Fibroblast of lung (primary cell): Measurements from ENCODE around the gene RUFY1. TPM values are rescaled to one million over a fixed set of nuclear protein-coding genes. Genes with fewer than 3 reads are reported as not detected.

ENCODE experiments used
- DNase-seq, 2 donors: peaks; one replicate each; pipeline versions ENCODE4 v3.0.0 to v3.0.0-alpha.2; 2010; ENCODE audit warnings: low read depth in 2 of 2
- H2AFZ ChIP-seq: 2 replicates; pipeline ENCODE4 v1.5.1; 2012; ENCODE audit warnings: low read length, control low read depth, inconsistent platforms
- H3K27ac ChIP-seq: 2 replicates; pipeline ENCODE4 v1.5.1; 2011; ENCODE audit warnings: low read length, control low read depth; ENCODE audit not compliant: insufficient read depth
- H3K27me3 ChIP-seq: 2 replicates; pipeline ENCODE4 v1.5.1; 2011; ENCODE audit warnings: mild to moderate bottlenecking, low read length; ENCODE audit not compliant: control insufficient read depth, insufficient read depth
- H3K36me3 ChIP-seq: 2 replicates; pipeline ENCODE4 v1.5.1; 2011; ENCODE audit warnings: low read length; ENCODE audit not compliant: control insufficient read depth, insufficient read depth
- H3K4me1 ChIP-seq: 2 replicates; pipeline ENCODE4 v1.5.1; 2011; ENCODE audit warnings: low read length; ENCODE audit not compliant: control insufficient read depth, insufficient read depth; ENCODE audit errors: extremely low read depth
- H3K4me2 ChIP-seq: 2 replicates; pipeline ENCODE4 v1.5.1; 2011; ENCODE audit warnings: low read length, control low read depth; ENCODE audit not compliant: insufficient read depth; ENCODE audit errors: extremely low read depth
- H3K4me3 ChIP-seq, 4 experiments: fragments of 200-600 bp in 1 of 4; sonication (generic) in 1 of 4; replicated peaks in 1 of 4; 2 replicates each; pipeline ENCODE4 v1.5.1; 2011 to 2016; ENCODE audit warnings: low read length in 4 of 4, low read depth in 3 of 4, mild to moderate bottlenecking in 3 of 4, control low read depth in 2 of 4, inconsistent platforms in 1 of 4, mixed read lengths in 1 of 4; ENCODE audit not compliant: insufficient read depth in 1 of 4; ENCODE audit errors: control extremely low read depth in 1 of 4
- H3K79me2 ChIP-seq: 2 replicates; pipeline ENCODE4 v1.5.1; 2012; ENCODE audit warnings: mild to moderate bottlenecking, low read length, inconsistent platforms; ENCODE audit not compliant: control insufficient read depth, insufficient read depth
- H3K9ac ChIP-seq: 2 replicates; pipeline ENCODE4 v1.5.1; 2011; ENCODE audit warnings: mild to moderate bottlenecking, low read length, control low read depth; ENCODE audit not compliant: insufficient read depth
- H3K9me3 ChIP-seq: 2 replicates; pipeline ENCODE4 v1.5.1; 2012; ENCODE audit warnings: low read depth, low read length; ENCODE audit not compliant: control insufficient read depth, insufficient read depth
- H4K20me1 ChIP-seq: 2 replicates; pipeline ENCODE4 v1.5.1; 2011; ENCODE audit warnings: low read length; ENCODE audit not compliant: control insufficient read depth, insufficient read depth; ENCODE audit errors: extremely low read depth
- EZH2 ChIP-seq: IDR thresholded peaks from 2 replicates; pipeline ENCODE4 v1.5.1; 2012; ENCODE audit warnings: low read length, control low read depth, mild to moderate bottlenecking; ENCODE audit errors: missing control alignments
- polyA plus RNA-seq, 2 donors: library from polyadenylated mRNA; depleted of rRNA in 1 of 2; stranded (reverse) in 1 of 2; unstranded in 1 of 2; fragments of >200 nt; gene quantifications; 2 replicates each; pipeline ENCODE4 v1.2.1, GENCODE V29; 2011 to 2012; ENCODE audit warnings: missing spikeins in 1 of 2
- total RNA-seq: library from RNA; depleted of rRNA; stranded (reverse); fragments of >200 nt; gene quantifications from 2 replicates; pipeline ENCODE4 v1.2.1, GENCODE V29; 2014
- TF ChIP-seq, protein P1 (sequence below), 2 donors: IDR thresholded peaks in 1 of 2; conservative IDR thresholded peaks in 1 of 2; 1 replicate in 1 of 2; 2 replicates in 1 of 2; pipeline ENCODE4 v1.5.1; 2011 to 2012; ENCODE audit warnings: low read length in 2 of 2, control low read depth in 1 of 2, inconsistent platforms in 1 of 2, low read depth in 1 of 2, mild to moderate bottlenecking in 1 of 2

The RUFY1 gene
- total and polyA plus RNA-seq, 2 donors (not counting 1 experiment from before 2014, with no cell fraction given): 32.8 to 77.8 TPM

DNA sequence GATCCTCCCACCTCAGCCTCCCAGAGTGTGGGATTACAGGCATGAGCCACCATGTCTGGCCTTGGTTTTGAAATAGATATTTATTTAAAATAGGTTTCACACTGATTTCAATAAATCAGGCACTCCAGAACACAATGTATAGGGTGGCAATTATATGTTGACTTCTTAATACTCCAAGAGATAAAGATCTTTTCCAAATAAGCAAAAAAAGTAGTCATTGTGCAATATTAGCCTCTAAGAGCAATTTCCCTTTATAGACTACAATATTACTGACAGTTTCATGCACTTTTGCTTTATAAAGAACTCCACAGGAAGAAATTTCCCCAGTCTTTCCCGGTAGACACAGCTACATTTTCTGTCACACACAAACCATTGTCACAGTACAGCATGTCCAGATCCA, 23.4 kb upstream of the RUFY1 start:
- H2AFZ ChIP-seq: no peak overlapping the region
- TF ChIP-seq EZH2: no peak
- TF ChIP-seq, protein P1, sequence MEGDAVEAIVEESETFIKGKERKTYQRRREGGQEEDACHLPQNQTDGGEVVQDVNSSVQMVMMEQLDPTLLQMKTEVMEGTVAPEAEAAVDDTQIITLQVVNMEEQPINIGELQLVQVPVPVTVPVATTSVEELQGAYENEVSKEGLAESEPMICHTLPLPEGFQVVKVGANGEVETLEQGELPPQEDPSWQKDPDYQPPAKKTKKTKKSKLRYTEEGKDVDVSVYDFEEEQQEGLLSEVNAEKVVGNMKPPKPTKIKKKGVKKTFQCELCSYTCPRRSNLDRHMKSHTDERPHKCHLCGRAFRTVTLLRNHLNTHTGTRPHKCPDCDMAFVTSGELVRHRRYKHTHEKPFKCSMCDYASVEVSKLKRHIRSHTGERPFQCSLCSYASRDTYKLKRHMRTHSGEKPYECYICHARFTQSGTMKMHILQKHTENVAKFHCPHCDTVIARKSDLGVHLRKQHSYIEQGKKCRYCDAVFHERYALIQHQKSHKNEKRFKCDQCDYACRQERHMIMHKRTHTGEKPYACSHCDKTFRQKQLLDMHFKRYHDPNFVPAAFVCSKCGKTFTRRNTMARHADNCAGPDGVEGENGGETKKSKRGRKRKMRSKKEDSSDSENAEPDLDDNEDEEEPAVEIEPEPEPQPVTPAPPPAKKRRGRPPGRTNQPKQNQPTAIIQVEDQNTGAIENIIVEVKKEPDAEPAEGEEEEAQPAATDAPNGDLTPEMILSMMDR (conservative IDR thresholded peaks at IDR 0.05 in 1 of 2, IDR thresholded peaks at IDR 0.05 in 1 of 2; ENCODE audit: low read depth in 1 of 2, low read length in 2 of 2): no peak

DNA sequence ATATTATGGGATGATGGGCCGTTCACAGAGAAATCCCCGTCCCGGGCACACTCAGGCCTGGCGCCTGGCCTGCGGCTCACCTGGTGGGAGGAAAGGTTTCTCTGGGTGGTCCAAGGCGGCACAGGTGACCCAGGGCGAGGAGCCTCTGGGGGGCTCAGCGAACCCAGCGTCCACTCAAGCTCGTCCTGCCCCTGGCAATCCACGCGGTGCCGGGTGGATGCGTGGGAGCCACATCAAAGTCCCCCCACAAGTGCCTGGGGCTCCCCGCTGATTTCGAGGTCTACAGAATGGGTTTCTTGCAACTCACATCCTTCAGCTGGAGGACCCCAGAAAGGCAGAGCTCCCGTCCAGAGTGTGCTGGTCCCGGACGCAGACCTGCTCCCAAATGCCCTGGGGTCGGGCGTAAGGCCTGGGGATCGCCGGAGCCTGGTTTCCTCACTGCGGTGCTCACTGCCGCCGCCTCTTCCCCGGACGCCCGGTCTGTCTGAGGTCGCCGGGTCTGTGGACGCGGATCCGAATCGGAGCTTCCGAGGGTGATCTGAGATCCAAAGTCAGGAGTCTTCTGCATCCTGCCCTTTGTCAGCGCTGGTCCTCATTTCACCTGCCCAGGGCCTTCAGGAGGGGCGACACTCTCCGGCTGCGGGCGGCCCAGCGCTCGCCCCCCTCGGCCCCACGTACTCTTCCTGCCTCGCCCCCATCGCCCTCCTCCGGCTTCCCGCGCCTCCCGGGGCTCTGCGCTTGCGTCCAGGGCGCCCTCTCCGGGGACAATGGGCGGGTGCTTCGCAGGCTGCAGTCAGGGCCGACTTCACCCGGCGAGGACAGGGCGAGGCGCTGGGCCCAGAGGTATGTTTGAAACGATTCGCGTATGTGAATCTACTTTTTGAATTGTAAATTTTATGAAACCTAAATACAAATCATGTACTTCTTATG, 20.0 kb upstream of the RUFY1 start:
- TF ChIP-seq EZH2: no peak
- TF ChIP-seq, protein P1 (conservative IDR thresholded peaks at IDR 0.05 in 1 of 2, IDR thresholded peaks at IDR 0.05 in 1 of 2; ENCODE audit: low read depth in 1 of 2, low read length in 2 of 2): no peak
- H2AFZ ChIP-seq: peak overlapping the region; percentile 74
- H3K79me2 ChIP-seq: no peaks in the 10 kb centered on the region
- H3K27ac ChIP-seq: no peak overlapping the region
- no peaks in the 10 kb centered on the region for H3K4me1 ChIP-seq
- peak overlapping the region; percentile 36 for H3K9ac ChIP-seq
- H3K4me3 ChIP-seq: peak overlapping the region; percentile 22 to 55 (median 38)
- no peaks in the 10 kb centered on the region for H3K27me3 ChIP-seq
- peak overlapping the region; percentile 76 for H3K4me2 ChIP-seq
- H3K9me3 ChIP-seq: no peaks in the 10 kb centered on the region
- H4K20me1 ChIP-seq: no peaks in the 10 kb centered on the region
- DNase-seq: peak; percentile 27 to 48
- no peaks in the 10 kb centered on the region for H3K36me3 ChIP-seq

More for the DNA sequence above, 23.4 kb upstream of the RUFY1 start:
- DNase-seq: peak in 1 of 2 donors; percentile 52
- Histone ChIP-seq H4K20me1 (no peaks in the 10 kb centered on the region), H3K4me2 (no peak overlapping the region), H3K36me3 (no peaks in the 10 kb centered on the region), H3K9ac (no peak overlapping the region), H3K27me3 (no peaks in the 10 kb centered on the region), H3K4me3 (no peak overlapping the region), H3K9me3 (no peaks in the 10 kb centered on the region), H3K27ac (no peak overlapping the region), H3K4me1 (no peaks in the 10 kb centered on the region), H3K79me2 (no peaks in the 10 kb centered on the region)

DNA sequence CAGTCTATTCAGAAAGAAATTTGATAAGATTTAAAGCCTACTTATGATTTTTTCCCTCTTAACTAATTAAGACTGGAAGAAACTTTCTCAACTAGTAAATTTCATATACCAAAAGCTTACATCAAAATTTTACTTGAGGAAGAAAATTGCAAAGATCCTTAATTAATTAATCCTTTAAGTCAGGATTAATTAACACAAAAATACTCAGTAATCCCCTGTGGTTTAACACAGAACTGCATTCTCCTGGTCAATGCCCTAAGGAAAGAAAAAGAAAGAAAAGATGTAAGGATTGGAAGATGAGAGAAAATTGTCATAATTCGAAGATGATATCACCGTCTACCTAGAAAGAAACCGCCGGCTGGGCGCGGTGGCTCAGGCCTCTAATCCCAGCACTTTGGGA, 17.3 kb upstream of the RUFY1 start:
- Histone ChIP-seq H2AFZ (no peak overlapping the region), H3K27ac (no peak overlapping the region), H3K9ac (no peak overlapping the region), H3K79me2 (no peaks in the 10 kb centered on the region), H3K4me2 (no peak overlapping the region), H3K27me3 (no peaks in the 10 kb centered on the region), H4K20me1 (no peaks in the 10 kb centered on the region), H3K36me3 (no peaks in the 10 kb centered on the region), H3K4me3 (no peak overlapping the region), H3K4me1 (no peaks in the 10 kb centered on the region), H3K9me3 (no peaks in the 10 kb centered on the region)
- no peak for DNase-seq
- no peak for TF ChIP-seq EZH2
- TF ChIP-seq, protein P1 (conservative IDR thresholded peaks at IDR 0.05 in 1 of 2, IDR thresholded peaks at IDR 0.05 in 1 of 2; ENCODE audit: low read depth in 1 of 2, low read length in 2 of 2): no peak
